Islet of Langerhans (tissue), 1 donor: ENCODE results near the gene FZD1.
"Not testable (repeated sequence)": the region's sequence is repeated elsewhere in the genome, so short reads cannot be mapped to it uniquely, and the experiment has no call there.

Experiments
- FAIRE-seq: peaks from one replicate; lab custom pipeline; 2011; peaks lifted over from hg19 to GRCh38; lab: Jason Lieb, UNC

Gene FZD1

DNA sequence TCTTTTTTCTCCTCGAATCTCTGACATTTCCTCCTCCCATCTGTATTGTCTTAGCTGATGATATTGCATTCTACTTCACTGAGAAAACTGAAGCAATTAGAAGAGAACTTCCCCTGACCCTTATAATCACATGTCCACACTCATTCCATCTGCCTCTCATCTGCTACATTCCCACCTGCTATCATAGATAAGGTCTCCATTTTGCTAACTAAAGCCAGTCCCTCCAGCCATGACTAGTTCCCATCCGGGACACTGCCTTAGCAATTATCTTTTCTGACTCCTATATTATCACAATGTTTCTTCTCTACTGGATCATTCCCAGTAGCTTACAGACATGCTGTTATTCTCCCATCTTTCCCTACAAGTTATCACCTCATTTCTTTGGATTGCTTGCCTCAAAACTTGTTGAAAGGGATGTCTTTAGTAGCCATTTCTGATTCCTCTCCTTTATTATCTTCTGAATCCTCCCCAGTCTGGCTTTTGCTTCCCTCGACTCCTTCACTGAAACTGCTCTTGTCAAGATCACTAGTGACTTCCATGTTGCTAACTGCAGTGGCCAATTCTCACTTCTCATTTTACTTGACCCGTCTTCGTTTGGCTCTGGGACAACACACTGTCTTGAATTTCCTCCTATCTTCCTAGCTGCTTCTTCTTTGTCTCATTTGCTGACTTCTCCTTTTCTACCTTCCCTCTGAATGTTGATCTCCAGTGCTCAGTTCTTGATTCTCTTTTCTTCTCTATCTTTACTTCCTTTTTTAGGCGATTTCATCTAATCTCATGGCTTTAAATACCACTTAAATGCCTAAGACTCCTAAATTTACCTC is 35.9 kb downstream of the FZD1 start:
- no peak for FAIRE-seq

DNA sequence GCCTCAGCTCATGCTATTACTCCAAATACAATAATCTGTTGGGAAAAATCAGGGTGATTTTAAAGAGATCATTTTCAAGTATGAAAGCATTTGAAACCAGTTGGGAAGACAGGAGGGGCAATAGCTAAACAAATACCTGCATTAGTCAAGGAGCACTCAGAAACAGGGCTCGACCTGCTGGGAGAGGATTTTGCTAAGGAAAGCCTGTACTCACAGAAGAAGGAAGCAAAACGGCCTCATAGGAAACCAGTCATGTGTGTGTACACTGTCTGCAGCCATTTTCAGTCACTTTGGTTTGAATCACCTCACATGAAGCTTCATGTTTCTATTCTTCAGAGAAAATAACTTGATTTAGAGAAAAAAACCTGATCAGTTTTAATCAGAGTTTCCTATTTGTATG is 38.6 kb downstream of the FZD1 start:
- no peak for FAIRE-seq

DNA sequence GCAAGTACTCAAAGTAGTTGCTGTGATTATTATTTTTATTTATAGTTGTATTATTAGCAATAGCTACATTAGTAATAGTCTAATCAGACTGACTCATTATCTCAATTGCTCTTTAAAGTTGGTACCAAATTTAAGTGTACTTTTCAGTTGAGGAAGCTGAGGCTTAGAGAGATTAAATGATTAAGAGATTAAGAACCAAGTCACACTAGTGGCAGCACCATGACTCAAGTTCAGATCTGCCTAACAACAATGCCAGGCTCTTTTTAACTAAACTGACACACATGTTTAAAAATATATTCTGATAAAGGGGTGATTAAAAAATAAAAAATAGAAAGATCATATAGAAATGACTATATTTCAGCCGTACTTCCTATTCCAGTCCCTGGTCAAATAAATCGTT is 42.0 kb downstream of the FZD1 start:
- FAIRE-seq = no peak

DNA sequence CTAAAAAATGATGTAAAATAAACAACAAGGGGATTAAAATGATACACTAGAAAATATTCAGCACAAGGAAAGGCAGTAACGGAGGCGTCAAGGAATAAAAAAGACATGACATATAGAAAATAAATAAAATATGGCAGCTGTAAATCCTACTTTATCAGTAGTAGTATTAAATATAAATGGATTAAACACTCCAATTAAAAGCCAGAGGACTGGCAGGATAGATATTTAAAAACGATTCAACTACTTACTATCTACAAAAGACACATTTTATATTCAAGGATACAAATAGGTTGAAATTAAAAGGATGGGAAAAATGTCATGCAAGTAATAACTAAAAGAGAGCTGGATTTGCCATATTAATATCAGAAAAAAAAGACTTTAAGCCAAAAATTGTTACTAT is 43.2 kb downstream of the FZD1 start:
- no peak for FAIRE-seq

DNA sequence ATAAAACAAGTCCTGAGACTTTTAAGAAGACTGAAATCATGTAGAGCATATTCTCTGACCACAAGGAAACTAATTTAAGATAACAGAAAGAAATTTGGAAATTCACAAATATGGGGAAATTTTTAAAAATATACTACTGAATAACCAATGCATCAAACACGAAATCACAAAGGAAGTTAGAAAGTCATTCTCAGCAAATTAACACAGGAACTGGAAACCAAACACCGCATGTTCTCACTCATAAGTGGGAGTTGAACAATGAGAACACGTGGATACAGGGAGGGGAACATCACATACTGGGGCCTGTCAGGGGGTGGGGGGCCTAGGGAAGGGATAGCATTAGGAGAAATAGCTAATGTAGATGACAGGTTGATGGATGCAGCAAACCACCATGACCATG is 44.0 kb downstream of the FZD1 start:
- not testable (repeated sequence) for FAIRE-seq

DNA sequence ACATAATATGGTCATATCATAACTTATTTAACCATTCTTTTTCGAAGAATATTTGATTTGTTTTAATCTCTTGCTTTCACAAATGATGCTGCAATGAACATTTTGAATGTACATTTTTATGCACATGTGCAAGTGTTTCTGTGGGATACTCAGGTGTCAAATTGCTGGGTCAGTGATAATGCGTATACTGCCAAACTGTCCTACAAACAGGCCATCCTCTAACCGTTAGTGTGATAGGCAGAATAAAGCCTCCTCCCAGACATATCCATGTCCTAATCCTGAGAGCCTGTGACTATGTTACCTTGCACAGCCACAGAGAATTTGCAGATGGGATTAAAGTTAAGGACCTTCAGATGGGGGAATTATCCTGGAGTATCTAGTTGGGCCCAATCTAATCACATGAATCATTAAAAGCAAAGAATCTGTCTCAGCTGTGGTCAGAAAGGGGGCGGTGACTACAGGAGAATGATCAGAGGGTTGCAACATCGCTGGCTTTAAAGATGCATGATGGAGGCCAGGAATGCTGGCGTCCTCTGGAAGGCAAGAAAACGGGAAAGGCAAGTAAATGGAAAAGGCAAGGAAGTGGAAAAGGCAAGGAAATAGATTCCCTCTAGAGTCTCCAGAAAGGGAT is 46.7 kb downstream of the FZD1 start:
- FAIRE-seq = no peak

DNA sequence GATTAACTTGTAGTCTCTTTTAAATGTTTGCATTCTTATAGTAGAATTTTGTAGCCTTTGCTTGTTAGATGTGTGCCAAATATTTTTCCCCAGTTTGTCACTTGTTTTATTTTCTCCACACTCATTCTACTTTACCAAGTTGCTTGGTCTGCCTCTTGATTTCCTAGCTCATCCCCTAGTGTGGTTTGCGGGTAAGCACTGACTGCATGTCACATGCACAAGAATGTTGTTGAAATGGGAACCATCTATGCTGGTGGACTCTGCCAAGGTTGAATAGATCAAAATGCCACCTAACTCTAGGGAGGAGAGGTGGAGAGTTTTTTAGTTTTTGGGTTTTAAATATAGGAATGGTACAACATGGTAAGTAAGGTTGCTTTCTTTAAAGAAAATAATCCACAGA is 47.6 kb downstream of the FZD1 start:
- FAIRE-seq = no peak

DNA sequence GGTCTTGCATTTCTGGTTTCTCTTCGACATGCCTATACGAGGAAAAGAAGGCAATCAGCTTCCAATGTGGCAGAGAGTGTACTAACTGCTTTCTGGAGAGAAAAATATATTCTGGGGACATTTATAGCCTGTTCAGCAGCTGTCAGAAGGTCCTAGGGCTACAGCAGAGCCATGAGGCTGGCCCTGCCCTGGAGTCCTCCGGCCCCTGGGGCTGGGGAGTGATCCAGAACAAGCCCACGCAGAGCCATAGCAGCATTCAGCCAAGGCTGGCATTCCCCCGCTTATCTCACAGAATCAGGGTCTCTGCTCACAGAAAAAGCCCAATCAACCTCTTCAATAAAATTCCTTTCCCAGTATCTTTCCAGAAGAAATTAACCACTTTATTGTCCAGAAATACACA is 48.9 kb downstream of the FZD1 start:
- FAIRE-seq = no peak

DNA sequence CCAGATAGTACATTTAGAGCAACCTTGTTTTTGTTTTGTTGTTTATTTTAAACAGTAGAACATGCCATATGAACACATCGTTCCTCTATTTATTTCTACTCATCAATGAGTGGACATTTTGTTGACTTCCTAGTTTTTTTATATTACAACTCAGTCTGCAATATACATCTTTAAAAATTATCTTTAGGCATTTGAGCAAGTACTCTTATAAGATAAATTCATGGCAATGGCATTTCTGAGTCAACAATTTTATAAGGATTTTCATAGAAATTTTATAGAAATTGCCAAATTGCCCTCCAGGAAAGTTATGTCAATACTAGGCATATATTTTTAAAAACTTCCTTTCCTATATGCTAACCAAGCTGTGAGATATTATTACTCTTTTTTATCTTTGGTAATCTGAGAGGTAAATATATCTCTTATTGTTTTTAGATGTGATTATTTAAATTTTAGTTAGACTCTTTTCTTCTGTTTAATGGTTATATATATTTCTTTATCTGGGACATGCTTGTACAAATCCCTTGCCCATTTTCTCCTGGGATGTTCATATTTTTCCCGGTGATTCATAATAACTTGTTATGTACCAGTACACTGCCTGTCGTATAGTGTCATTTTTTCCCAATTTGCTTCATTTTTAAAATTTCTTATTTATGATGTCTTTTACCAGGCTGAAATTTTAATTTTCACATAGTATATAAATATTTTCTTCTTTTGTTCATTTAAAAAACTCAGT is 50.5 kb downstream of the FZD1 start:
- no peak for FAIRE-seq

DNA sequence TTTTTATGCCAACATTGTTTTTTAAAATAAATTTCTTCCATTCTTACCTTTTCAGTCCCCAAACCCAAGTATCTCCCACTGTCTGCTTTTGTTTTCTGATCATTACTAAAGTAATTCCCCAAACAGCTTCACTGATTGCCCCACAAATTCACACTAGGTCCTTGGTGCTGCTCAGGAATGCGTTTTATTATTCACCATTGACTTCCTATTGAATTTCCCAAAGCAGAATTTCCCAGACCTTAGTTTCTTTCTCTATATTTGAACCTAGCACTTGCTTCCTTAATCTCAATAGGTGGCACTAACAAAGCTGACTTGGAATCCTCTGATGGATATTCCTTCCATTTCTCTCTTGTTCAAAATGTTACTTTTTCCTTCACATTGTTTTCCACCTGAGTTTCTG is 52.2 kb downstream of the FZD1 start:
- FAIRE-seq = no peak

DNA sequence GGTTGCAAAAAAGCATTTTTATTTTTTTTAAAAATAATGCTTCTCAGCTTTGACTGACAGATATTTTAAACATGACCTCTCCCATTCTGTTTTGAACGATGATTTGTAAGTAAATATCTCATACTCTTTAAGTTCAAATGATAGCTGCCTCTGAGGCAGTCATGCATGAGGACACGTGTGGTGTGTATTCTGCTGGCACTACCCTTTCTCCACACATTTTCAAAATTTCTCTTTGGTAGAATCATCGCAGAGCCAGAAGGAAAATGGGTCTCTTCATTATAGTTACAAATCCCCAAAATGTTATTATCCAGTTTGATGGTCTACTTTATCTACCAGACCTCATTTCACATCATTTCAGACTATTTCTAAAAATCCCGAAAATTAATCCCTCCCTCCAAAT is 55.1 kb downstream of the FZD1 start:
- FAIRE-seq = no peak

DNA sequence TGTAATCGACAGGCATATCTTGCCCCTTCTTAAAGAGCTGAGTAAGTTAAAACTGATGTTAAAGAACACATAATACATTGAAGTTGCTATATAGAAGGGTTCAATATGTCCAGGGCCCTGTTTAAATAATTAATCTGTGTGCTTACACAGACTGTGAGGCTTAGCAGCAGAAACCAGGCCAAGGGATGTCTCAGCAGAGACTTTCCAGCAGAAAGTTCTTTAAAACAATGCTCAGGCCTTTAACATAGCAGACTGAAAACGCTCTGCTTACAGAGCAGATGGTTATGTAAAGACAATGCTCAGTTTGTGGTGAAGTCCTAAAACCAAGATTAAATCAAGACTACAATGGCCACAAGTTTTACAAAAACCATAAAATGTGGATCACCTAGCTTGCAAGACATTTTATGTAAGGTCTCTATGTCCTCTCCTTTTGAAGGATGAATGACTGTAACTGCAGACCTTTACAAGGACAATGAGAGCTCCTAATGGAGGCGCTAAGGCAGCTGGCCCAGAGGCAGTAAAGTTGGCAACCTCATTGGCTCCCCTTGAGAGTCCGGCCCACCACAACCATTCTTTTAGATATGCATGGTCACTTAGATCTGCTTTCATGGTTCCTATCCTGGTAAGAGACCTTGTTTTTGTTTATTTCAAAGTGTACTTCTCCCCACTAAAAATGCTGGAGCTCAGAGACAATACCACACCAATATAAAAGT is 56.3 kb downstream of the FZD1 start:
- FAIRE-seq = no peak
